ENCODE measurements around the gene LRRC47. TPM values are rescaled to one million over a fixed set of nuclear protein-coding genes. Genes with fewer than 3 reads are reported as not detected.

LRRC47 gene
- total and polyA plus RNA-seq, 2 of the 8 experiments (the other 6 are each of a cell fraction or from before 2014, with no cell fraction given), result 38.3 to 82.4 TPM

GRCh38 chr1:3828391-3828790 is 32.1 kb upstream of the LRRC47 start:
- Histone ChIP-seq H3K4ac (replicated peaks; ENCODE audit: insufficient read length, low read depth, low read length) (no peak overlapping the region), H3K27ac (ENCODE audit: low read depth, low read length) (no peak overlapping the region), H2AK5ac (ENCODE audit: low read depth, low read length) (no peak overlapping the region), H2BK20ac (ENCODE audit: low read length) (no peak overlapping the region), H3K18ac (ENCODE audit: extremely low read depth, low read length) (no peak overlapping the region), H4K8ac (ENCODE audit: extremely low read depth, insufficient read depth, low read length) (no peak overlapping the region), H3K14ac (ENCODE audit: insufficient read length) (no peak overlapping the region), H2BK15ac (ENCODE audit: low read length) (no peak overlapping the region), H3K36me3 (ENCODE audit: control insufficient read depth in 2 of 4, insufficient read depth in 4 of 4, low read length in 3 of 4) (peaks cover 0 to 19% (median 3%) of the 10 kb centered on the region in 4 experiments; a peak in 5 of 8 replicates), H3K4me1 (replicated peaks in 1 of 4; ENCODE audit: control insufficient read depth in 3 of 4, insufficient read depth in 4 of 4, low read length in 3 of 4) (no peaks in the 10 kb centered on the region), H3K79me1 (ENCODE audit: low read depth, low read length) (no peaks in the 10 kb centered on the region), H3K56ac (replicated peaks; ENCODE audit: insufficient read length, low read depth, low read length) (no peak overlapping the region), H3K9me3 (ENCODE audit: insufficient read depth in 2 of 2, low read depth in 1 of 2, low read length in 1 of 2) (no peaks in the 10 kb centered on the region), H2BK120ac (replicated peaks; ENCODE audit: low read depth, low read length) (no peak overlapping the region), H4K5ac (ENCODE audit: insufficient read length, low read depth, low read length) (no peak overlapping the region), H3K27me3 (replicated peaks in 1 of 4; ENCODE audit: control insufficient read depth in 3 of 4, extremely low read depth in 1 of 4, insufficient read depth in 3 of 4, low read length in 3 of 4) (no peaks in the 10 kb centered on the region), H3K79me2 (ENCODE audit: control insufficient read depth in 1 of 2, insufficient read depth in 2 of 2, low read length in 2 of 2) (no peaks in the 10 kb centered on the region), H2BK12ac (ENCODE audit: low read depth, low read length) (no peak overlapping the region), H3K4me3 (ENCODE audit: extremely low read depth in 1 of 4, insufficient read depth in 2 of 4, low read depth in 3 of 4, low read length in 4 of 4) (no peak overlapping the region), H3K23ac (ENCODE audit: insufficient read length) (no peak overlapping the region), H2BK5ac (ENCODE audit: low read depth, low read length) (no peak overlapping the region), H3K4me2 (ENCODE audit: insufficient read depth in 1 of 2, low read depth in 2 of 2, low read length in 2 of 2) (no peak overlapping the region), H3K9ac (replicated peaks in 1 of 4; ENCODE audit: extremely low read depth in 1 of 4, low read depth in 3 of 4, low read length in 3 of 4) (no peak overlapping the region), H4K91ac (replicated peaks; ENCODE audit: insufficient read length, low read length) (no peak overlapping the region), H3K23me2 (ENCODE audit: low read depth, low read length) (no peaks in the 10 kb centered on the region), H2AFZ (ENCODE audit: low read length) (no peak overlapping the region), H4K20me1 (replicated peaks in 1 of 2; ENCODE audit: control insufficient read depth in 1 of 2, insufficient read depth in 2 of 2, low read length in 2 of 2) (peaks cover 1 to 7% of the 10 kb centered on the region in 2 experiments)
- ChIA-PET CTCF (ENCODE audit: partially characterized antibody) (interaction anchor here (0.7 to 2.6 kb wide), 8 partner anchors 11 to 203 kb away, joined by 3 to 23 read pairs (median 4); partner anchors contain the start of gene DFFB), POLR2A (ENCODE audit: partially characterized antibody) (interaction anchor here (1.1 kb wide), 1 partner anchor 10 kb away, joined by 3 read pairs; no protein-coding TSS in a partner anchor)
- DNase-seq (ENCODE audit: low read depth in 1 of 2, low spot score in 2 of 2) (no peak), FAIRE-seq (no peak)
- TF ChIP-seq POLR2A (IDR thresholded peaks at IDR 0.05; ENCODE audit: control extremely low read depth in 1 of 2, low read depth in 2 of 2, low read length in 2 of 2) (no peak), TCF12 (IDR thresholded peaks at IDR 0.05; ENCODE audit: low read depth, low read length) (no peak), RBBP5 (IDR thresholded peaks at IDR 0.05; ENCODE audit: borderline replicate concordance, low read depth, low read length) (no peak), NANOG (IDR thresholded peaks at IDR 0.05; ENCODE audit: insufficient read depth, low read depth, low read length, poor library complexity, severe bottlenecking) (no peak)
- WGBS, 2 experiments (ENCODE audit: extremely low coverage in 1 of 2, insufficient coverage in 1 of 2, insufficient read length in 1 of 2, insufficient replicate concordance in 2 of 2, low coverage in 1 of 2, low lambda C conversion rate in 2 of 2, missing lambda C conversion rate in 1 of 2), result 86% methylated on average over 8 of the region's 8 CpGs; no CpG with 5 or more reads in 1 of the 2 experiments

All from H1 (cell line).